HG03066 (cell line): ENCODE data around the gene MTUS2.

Experiments used
- ATAC-seq: cut with Tn5 transposase; IDR thresholded peaks from one replicate; pipeline ENCODE4 v1.9.1; 2021; ENCODE audit warnings: low read depth; ENCODE audit not compliant: unreplicated experiment

Gene MTUS2

DNA sequence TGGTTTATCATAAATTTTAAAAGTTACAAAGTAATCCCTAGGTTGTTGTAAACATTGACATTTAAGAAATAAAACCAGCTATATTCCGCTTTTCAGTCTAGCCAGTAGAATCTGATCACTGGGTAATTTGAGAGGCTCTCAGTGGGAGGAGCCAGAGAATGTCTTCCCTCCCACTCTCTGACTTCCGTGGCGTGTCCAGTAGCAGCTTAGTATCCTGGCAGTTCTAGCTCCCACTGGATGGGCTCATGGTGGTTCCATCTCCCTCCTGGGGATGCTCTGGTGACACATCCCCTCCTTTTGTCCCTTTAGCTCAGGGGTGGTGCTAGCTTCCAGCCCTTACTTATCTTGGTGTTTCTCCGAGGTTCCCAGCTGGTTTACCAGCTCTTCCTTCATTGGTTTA is 34.5 kb downstream of the MTUS2 start:
- ATAC-seq: no peak

DNA sequence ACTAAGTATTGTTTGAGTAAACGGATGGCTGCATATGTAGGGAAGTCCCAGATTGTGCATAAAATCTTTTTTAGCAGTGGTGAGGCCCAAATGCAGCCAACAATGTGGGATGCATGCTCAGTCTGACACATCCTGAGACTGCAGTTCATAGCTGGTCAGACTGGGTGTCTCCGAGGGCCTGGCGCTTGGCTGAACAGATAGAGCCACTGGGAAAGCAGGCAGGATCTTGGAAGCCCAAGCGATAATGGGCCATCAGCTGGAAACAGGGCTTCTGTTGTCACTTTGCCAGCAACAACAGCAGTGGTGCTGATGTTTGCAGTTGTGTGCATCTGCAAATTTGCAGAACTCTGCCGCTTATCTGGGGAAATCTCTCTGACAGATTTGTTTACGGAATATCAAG is 36.1 kb downstream of the MTUS2 start:
- ATAC-seq: no peak

DNA sequence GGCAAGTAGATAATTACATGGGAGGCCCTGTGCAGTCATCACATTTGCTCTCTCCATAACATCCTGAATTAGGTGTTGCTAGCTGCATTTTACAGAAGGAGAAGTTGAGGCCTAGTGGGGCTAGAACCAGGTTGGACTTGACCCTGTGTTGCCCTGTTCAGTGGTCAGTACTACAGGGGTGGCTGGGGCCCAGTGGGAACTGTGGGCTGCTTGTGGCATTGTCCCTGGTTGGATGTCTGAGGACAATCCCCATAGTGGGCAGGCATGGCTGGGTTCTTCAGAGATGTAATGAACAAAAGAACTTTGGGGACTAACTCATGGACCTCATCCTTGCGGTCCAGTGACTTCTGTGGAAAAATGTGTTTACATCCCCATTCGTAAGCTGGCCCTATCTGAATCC is 38.9 kb downstream of the MTUS2 start:
- no peak for ATAC-seq

DNA sequence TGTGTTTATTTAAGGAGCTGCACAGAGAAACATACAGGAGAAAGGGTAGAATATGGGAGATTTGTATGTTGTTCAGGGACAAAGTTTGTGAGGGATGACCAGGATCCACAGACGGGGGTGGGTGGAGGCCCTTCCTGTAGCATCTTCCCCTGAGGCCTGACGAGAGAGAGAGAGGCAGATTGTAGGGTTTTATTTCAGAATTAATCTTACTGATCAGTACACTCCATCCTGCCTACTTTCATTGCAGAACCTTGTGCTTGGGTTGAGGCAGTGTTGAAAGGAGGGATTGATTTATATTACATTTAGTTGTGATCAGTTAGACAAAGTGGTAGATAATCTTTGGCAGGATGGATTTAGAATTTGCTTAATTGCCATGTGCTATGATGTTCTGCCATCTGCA is 39.6 kb downstream of the MTUS2 start:
- no peak for ATAC-seq

DNA sequence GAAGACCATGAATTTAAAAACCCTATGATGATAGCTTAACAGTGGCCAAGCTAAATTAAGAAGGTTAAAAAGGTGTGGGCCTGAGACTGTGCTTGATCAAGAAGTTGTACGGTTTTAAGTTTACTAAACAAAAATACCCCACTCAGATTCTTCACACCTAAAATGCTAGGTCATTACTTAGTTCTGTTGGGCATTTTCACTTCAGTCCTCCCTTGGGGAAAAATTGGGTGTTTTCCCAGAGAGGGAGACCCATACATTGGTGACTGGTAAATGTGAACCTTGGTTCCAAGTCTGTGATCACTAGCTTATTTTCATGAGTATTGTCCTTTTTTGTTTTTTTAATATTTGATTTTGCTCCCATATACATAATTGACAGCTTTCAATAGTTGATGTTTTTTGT is 44.4 kb downstream of the MTUS2 start:
- no peak for ATAC-seq

DNA sequence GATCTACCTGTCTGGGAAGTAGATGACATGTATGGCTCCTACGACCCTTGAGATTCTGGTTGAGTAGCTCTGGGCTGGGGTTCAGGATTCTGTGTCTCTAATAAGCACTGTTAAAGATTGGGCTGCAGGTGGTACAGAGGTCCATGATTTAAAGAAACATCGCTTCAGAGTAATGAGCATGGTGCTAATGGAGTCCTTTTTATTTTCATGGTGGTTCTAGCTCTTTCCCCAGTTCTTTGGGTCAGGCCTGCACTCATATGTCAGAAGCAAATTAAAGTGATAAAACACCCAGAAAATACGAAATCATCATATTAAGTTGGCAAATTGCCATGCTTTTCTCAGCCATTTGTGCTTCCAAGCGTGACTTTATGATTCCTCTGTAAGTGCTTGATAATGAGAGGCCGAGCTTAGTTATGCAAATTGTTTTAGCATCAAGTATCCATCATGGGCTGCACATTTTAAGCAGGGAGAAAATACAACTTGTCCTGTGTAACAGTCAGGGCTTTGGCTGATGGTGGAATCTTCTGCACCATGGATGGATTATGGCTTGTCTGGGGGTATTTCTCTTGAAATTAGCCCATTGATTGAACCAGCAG is 45.1 kb downstream of the MTUS2 start:
- no peak for ATAC-seq

DNA sequence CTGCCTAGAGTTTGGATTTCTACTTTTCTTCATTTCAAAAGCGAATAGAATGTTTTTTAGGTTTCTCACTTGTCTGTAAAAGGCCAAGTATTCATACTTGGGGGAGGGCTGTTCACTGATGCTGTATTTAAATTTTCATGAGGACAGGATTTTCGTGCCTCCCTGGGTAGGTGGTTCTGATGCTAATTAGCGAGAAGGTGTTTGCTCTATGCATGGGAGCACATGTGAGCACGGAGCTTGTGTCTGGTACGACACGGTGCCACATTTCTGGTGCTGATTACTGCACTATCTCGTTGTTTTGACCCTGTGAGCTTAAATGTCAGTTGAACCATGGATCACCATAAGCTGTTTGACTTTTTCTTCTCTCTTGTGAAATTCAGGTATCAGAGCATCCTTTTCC is 45.8 kb downstream of the MTUS2 start:
- ATAC-seq: no peak

DNA sequence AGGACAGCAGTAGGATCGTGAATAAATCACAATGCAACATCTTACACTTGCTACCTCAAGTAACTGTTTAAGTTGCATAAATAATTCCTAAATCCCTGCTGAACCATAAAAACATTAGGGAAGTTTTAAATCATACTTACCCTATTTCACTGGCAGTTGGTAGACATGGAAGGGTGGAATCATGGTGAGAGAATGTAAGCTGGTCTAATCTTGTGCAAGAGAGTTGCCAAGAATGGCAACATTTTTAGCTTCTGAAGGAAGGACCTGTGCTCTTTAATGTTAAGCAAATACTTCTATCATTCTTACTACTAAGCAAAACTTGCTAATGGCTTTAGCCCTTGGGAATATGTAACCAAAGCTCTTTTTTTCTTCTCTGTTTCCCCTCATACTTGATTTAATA is 46.8 kb downstream of the MTUS2 start:
- ATAC-seq: no peak

DNA sequence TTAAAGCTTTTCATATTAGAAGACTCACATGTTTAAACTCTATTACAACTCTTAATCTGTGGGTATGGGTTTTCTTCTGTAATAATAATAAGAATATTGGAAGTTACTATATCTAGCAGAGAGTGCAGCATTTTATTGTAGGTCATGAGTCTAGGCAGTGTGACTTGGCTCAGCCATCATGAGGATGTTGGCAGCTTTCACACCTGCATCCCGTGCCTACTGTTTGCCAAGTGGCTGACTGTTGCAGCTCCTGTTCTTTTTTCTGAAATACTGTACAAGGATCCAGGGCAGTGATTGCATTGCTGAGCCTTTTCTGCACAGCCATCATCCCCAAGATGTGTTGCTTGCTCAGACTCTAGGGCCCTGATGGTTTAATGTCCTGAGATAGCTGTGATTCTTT is 47.4 kb downstream of the MTUS2 start:
- ATAC-seq: no peak

DNA sequence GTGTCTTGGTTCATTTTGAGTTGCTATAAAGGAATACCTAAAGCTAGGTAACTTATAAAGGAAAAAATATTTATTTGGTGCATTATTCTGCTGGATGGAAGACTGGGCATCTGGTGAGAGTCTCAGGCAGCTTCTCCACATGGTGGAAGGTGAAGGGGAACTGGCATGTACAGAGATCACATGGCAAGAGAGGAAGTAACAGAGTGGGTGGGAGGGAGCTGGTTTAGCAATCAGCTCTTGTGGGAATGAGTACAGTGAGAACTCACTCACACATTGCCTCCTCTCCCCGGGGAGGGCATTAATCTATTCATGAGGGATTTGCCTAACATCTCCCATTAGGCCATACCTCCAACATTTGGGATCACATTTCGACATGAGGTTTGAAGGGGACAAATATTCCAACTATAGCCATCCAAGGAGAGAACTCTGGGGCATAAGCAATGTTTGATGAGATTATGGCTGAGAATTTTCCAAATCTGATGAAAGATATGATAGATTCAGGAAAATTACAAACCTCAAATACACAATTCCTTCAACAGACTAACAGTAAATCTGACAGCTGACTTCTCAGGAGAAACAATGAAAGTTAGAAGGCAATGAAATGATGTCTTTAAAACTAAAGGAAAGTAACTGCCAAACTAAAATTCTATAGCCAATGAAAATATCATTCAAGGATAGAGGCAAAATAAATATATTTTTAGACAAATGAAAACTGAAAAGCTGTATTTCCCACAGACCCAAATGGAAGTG is 52.5 kb downstream of the MTUS2 start:
- ATAC-seq: no peak

DNA sequence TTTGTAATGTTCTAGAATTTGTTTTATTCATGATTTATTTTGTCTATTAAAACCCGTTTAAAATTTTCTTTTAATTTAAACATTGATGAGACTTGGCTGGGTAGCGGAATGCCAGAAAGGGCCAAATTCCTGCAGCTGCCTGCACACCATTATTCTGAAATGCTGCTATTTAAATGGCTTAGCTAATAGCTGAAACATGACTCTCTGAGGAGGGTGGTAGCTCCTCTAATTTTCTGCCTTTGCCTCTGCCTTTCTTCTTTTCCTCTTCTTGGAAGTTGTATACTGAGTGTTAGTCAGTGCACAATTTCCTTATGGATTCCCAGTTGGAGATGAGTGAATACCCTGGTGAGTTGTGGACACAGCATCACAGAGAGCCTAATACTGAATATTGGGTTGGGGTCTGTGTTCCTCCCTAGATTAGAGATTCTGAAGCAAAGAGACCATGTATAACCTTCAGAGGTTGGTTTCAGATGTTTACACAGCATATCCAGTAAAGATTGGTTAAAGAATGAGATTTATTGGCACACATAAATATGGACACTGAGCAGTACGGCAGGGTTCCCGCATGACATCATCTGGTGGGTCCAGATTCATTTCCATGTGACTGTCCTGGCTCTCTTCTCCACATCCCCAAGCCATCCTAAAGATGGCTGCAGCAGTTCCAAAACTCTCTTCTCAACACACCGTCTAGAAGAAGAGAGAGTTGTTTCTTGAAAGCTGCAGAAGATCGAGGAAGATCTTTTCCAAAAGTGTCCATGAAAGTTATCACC is 55.9 kb downstream of the MTUS2 start:
- ATAC-seq: no peak

DNA sequence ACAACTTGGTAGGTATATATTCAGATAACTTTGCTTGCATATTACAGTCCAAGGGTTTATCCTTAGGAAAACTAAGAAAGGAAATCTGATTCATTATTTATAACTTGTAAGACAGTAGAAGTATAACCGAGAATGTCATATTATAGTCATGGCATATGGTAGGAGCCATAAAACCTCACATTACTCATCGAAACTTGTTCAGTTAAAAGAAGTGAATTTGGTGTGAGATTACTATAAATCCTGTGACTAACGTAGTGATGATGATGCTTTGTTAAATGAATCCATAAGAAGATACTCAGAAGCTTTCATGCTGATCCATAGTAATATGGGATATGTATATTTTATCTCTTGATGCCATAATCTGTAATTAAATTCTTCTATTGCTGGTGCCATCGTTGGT is 57.3 kb downstream of the MTUS2 start:
- no peak for ATAC-seq

DNA sequence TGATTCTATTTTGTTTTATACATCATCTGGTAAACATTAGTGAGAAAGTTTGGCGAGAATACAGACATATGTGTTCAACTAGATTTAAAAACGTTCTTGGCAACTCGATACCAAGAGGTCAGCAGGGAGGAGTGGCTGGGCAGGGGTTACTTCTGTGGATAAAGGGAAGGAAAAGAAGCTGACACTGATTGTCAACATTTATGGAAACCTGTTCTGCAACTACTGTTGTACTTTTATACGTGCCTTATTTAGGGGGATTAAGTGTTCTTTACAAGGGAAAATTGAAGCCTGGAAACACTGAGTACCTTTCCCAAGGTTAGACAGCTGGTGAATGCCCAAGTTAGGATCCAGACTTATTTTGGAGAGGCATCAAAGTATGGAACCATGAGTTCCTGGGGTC is 65.0 kb downstream of the MTUS2 start:
- no peak for ATAC-seq

DNA sequence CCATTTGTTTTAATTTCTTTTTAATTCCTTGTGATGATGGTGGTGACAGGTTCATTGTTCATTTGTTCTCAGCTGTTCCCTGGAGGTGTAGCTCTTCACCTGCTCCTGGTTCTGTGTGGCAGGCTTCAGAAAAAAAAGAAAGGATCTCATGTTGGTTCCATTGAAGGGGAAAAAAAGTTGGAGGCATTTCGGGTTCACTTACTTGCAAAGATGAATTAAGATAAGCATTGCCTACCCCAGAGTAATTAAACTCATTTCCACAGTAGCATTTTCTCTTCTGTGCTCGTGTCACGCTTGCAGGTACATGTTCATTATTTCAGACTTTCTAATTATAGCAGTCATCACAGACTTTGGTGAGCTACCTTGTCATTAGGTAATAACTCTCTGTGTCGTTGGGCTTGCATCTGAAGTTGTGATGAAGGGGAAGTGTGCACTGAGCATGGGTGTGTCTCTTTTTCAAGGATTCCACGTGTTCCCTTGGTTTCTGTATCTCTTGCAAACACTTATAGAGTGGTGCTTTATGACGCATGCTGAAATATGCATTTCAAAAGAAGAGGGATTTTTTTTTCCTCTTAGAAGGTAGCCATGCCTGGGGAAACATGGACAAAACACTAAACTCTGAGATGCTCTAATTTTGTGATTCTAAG is 69.1 kb downstream of the MTUS2 start:
- ATAC-seq: no peak

DNA sequence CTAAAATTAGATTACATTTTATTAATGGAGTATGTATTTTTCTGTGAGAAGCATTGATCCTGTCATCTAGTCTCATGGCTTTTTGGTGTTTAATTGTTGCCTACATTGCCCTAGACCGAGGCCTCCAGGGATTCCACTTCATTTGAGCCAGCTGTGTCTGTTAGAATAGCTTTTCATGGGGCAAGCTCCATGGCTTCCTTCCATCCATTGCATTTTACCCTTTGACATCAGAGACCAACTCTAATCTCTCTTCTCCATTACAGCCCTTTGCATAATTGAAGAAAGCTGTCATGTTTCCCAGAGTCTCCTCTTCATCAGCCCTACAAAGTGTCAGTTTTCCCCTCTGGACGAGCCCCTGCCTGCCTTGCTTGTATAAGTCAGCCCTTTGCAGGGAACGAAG is 70.6 kb downstream of the MTUS2 start:
- ATAC-seq: no peak

DNA sequence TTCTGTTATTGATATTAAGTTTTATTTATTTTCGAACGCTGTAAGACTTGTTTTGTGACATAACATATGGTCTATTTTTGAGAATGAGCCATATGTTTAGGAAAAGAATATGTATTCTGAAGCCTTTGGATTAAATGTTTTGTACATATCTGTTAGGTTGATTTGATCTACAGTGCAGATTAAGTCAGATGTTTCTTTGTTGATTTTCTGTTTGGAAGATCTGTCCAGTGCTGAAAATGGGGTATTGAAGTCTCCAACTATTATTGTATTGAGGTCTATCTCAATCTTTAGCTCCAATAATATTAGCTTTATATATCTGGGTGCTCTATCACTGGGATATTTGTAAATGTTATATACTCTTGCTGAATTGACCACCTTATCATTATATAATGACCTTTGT is 97.9 kb downstream of the MTUS2 start:
- no peak for ATAC-seq

DNA sequence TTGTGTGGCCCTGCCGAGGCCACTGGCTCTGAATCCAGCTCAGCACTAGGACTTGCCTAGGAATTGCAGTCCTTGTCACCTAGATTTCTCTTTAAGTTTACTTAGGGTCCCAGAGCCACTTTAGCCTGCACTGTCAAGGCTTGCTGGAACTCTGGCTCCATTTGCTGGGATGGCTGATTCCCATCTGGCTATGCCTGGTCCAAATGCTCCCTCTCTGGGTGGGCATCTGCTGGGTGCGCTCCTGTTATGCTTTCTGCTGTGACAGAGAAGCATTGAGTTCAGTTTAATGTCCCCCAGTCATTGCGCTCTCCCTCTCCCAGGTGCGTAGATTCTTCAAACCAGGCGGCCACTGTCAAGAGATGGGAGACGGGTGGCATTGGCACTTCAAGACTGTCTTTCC is 102.2 kb downstream of the MTUS2 start:
- ATAC-seq: no peak

DNA sequence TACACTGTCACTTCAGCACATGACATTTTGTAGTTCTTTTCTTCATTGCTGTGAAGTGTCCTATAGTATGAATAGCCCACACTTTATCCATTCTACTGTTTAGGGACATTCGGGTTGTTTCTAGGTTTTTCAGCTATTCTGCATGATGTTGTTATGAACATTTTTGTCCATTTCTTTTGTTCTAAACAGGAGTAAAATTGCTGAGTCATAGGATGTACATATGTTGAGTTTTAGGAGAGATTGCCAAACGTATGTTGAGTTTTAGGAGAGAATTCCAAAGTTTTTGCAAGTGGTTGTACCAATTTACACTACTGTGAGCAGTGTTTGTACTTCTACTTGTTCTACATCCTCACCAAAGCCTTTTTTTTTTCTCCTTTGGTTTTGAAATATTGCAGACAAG is 115.0 kb downstream of the MTUS2 start:
- ATAC-seq: no peak

DNA sequence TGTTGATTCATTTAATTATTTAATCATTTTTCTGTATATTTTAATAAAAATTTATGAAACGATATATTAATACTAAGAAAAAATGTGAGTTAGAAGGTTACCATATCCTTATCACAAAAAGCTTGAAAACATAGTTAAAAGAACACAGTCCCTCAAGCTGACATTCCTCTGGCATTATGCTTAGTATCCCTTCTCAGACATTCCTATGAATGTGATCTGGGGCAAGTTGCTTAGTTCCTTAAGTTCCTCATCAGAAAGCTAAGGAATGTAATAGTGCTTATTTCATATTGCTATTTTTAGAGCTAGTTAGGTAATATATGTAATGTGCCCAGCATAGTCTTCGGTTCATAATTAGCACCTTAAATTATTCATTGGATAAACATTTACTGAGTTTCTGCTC is 122.8 kb downstream of the MTUS2 start:
- ATAC-seq: no peak

DNA sequence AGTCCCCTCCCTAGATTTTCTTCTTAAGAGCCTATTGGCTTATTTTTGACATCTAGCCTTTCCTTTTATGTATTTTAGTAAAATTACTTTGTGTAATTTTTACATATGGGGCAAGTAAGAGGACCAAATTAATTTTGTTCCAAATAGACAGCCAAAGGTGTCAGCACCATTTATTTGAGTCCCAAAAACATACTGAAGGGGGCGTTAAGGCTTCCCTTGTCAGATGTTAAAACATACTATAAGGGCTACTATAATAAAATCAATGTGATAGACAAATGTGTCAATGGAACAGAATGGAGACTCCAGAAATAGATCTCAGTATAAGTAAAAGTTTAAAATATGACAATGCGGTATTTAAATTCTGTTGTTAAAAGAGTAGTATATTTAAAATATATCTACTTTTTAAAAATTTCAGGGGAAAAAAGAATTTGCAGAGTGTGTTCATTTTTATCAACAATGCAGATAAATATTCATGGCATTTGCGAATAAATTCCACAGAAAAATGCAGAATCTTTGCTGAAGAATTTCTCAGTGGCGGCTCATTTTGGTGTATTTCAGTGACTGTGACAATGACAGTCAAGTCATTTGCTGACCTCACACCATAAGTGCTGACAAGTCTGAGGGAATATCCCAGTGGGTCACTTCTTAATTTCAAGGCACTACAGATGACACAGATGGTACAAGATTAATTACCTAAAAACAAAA is 133.7 kb downstream of the MTUS2 start:
- ATAC-seq: no peak

DNA sequence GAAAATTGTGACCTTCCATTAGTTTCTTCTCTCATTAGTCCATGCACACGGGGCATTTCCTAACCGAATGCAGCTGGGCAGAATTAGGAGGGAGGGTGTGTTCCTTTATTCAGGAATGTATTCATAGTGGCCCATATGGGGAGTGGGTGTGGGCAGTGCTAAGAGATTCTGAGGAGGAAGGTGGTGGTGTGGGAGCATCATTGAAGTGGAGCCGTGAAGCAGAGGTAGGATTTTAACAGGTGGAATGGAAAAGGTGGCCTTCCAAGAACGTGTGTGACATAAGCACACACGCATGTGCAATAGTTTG is 134.2 kb downstream of the MTUS2 start:
- no peak for ATAC-seq
